Nucleus accumbens (tissue), 56 donors: ENCODE data around the gene UNC119.

Experiments used
- DNase-seq, 56 donors: peaks; one replicate each; lab custom pipeline; 2025; lab: John Stamatoyannopoulos, UW

UNC119 gene

DNA sequence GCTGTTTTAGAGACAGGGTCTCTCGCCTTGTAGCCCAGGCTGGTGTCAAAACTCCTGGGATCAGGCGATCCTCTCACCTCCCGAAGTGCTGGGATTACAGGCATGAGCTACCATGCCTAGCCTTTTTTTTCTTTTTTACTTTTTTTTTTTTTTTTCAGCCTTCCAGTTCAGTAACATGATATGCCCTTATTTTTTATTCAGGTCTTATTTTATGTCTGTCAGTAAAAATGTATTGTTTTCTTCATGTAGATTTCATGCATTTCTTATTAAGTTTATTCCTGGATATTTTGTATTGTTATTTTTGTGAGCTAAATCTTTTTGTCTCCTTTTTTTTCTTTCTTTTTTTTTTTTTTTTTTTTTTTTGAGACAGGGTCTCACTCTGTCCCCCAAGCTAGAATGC lies 49.0 kb downstream of the UNC119 start:
- no peak for DNase-seq

DNA sequence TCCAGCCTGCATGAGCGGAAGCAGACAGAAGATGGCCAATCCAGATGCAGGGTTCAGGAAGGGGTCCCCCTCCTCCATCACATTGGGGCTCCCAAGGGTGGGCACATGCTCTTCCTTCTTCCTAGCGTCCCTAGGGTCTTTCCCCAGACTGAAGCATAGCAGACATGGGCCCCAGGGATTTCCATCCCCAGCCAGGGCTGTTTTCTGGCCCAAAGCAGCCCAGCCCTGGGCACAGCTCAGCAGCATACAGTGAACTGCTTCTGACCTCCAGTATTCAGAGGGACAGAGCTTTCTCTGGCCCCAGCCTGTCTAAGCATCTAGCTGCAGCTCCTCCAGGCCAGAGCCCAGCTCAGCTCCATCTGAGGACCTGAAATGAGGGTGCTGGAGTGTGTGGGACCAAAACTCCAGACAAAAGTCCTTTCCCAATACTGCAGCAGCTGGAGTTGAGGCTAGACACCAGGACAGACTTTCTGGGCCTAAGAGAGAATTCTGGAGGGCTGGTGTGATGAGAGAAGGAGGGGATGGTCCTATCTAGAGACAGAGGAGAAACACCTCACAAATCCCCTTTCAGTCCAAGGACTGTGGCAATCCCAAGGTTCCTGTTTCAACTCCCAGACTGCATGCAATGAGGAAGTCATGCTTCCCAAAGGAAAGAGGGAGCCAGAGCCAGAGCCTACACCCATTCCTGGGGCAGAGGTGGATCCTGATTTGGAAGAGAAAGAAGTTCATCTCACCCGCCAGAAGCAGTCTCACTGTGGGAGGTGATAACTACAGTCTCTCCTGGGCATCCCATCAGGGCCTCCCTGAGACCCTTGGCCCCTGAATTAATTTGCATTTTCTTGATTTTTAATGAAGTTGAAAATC lies 50.8 kb downstream of the UNC119 start:
- DNase-seq: no peak

DNA sequence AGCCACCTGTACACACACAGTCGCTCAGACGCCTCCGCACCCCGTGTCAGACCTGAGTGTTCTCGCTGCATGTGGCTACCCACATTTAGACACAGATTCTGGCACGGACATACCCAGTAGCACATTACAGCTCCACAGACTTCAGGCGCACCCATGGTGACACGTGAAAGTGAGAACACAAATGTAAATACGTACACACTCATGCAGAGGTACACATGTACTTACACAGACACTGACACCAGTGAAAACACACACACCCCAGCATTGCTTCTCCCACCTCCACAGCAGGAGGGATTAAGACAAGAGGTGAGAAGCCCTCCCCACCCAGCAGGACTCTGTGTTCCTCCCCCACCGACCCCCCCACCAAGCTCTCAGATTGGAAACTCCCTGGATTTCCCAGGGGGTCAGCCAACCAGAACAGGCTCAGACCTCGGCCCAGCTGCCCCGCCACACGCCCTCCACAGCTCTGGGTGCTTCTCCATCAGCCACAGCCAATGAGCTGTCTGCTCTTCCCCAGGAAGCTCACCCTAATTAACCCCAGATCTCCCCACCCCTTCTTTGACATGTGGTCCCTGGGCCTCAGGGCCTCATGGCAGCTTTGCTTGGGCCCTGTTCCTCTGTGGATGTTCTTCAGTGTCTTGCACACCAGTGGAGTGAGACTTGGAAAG lies 51.6 kb downstream of the UNC119 start:
- DNase-seq: no peak

DNA sequence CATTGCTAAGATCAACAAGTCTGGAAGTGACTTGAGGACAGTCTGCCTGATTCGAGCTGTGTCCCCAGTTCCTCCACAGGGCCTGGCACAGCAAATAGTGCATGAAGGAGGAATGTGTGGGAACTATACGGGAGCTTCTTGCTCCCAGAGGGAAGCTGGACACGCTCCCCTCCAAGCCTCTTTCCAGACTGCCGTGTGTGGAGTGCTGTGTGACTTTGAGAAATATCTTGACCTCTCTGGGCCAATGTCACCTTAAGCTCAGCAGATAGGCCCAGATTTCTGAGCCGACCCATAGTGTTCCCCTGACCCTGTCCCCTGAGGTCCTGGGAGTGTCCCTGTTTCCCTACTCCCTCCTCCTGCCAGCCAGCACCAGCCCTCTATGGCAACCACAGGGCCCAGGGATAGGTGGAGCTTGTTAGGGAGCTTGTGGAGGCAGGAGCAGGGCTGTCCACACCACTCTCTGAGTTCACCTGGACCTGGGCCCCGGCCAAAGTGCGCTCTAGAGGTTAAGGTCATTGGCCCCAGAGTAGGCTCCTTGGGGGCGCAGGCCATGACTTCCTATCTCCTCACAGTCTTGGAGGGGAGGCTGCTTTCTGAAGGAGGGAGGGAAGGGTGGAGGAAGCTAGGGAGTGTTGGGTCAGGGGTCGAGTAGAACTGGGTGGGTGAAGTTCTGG lies 52.6 kb downstream of the UNC119 start:
- DNase-seq: no peak

DNA sequence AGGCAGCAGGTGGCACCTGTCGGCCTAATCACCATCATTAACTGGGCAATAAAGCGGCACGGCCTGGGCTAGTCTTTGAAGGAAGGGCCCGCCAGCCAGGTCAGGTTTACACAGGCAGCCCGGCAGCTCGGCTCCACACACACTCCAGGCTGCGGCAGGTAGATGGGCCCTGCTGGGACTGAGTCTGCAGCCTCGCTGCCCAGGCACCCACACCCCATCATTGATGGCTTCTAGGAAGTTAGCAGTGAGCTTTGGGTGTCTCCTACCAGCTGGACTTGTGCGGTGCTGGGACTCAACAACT lies 53.1 kb downstream of the UNC119 start:
- no peak for DNase-seq

DNA sequence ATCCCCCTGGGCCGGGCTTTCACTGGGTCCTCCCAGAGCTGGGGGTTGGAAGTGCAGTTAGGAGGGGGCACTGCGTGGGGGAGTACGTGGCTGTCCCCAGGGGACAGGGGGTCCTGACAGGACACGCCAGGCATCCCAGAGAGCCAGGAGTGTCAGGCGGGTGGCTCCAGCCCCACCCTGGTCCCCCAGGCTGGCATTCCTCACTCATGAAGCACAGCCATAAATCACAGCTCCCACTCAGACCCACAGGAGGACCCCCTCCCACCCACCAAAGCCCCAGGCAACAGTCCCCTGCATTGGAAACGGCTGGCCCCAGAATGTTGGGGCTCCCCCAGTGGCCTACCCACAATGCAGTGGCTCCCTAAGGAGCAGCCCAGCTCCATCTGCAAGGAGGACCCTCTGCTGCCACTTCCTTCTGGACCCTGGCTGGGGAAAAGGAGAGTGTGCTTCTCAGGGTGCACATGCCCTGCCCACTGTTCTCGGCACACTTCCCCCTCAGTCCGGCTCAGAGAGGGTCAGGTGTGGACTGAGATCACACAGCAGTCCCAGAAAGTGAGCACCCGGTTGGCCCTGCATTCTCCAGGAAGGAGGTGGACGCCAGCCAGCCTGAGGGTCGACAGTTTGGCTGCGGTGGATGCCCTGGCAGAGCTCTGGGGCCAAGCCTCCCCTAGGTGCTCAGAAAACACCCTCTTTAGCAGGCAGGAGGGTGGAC lies 53.6 kb downstream of the UNC119 start:
- DNase-seq: no peak

DNA sequence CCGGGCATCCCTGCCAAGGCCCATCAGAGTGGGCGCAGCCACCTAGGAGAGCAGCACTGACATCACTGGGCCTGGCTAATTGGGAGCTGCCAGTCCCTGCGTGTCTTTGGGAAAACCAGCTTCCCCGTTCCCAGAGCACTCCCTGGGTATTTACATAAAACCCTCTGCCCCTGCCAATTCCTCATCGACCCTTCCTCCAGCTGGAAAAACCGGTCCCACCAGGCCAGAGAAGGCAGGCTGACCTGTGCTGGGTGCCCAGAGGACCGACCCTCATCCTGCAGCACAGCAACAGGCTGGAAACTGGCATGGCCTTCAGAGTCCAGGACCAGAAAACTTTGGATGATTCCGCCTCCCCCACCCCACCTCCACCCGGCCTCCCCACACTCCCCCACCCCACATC lies 54.5 kb downstream of the UNC119 start:
- DNase-seq: no peak
